NCI-H345 treated with DMSO at 0.1 percent for 48 hours (cell line): Measurements from ENCODE around the gene SRGAP2B.
"Not testable (repeated sequence)": the region's sequence is repeated elsewhere in the genome, so short reads cannot be mapped to it uniquely, and the experiment has no call there.

Experiments
- DNase-seq: peaks from one replicate; lab custom pipeline; 2025; ENCODE audit not compliant: unreplicated experiment; lab: John Stamatoyannopoulos, UW

Gene SRGAP2B

DNA sequence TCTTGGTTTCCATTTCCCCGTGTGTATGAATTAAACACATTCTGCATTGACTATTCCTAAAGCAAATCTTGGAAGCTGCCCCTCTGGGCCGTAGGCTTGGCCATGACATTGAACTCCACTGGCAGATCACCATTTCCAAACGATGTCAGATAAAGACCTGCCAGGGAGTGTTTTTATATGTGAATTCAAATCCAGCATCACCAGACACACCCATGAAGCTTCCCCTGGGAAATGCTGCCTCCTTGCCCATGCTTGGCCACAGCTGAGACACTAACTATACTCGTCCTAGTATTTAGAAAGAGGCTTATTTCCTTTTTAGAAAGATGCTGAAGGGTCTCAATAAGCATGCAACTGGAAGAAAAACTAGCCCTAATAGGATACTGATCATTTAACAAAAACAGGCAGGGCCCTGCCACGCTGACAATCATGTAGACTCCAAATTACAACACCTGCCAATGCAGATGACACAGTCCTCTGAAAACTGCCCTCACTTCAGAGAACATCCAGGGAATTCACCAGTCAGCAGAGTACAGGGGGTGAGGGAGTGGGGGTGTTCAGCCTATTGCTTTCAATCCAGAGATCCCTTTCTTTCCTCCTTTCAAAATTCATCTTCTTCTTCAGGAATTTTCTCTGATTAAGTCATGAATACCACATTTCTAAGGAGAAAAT, 94.9 kb downstream of the SRGAP2B start:
- not testable (repeated sequence) for DNase-seq

DNA sequence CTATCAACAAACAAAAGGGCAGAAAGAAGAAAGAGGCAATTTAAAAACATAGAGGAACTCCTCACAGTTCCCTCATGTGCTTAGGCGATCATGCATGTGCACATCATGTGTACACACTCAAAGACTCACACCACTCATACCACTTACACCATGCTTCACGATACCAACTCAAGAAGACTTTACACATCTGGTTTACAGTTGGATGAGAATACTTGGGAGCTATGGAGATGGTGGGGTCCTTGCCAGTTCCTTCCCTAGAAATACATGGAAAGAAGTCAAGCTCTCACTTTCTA, 96.2 kb downstream of the SRGAP2B start:
- not testable (repeated sequence) for DNase-seq

DNA sequence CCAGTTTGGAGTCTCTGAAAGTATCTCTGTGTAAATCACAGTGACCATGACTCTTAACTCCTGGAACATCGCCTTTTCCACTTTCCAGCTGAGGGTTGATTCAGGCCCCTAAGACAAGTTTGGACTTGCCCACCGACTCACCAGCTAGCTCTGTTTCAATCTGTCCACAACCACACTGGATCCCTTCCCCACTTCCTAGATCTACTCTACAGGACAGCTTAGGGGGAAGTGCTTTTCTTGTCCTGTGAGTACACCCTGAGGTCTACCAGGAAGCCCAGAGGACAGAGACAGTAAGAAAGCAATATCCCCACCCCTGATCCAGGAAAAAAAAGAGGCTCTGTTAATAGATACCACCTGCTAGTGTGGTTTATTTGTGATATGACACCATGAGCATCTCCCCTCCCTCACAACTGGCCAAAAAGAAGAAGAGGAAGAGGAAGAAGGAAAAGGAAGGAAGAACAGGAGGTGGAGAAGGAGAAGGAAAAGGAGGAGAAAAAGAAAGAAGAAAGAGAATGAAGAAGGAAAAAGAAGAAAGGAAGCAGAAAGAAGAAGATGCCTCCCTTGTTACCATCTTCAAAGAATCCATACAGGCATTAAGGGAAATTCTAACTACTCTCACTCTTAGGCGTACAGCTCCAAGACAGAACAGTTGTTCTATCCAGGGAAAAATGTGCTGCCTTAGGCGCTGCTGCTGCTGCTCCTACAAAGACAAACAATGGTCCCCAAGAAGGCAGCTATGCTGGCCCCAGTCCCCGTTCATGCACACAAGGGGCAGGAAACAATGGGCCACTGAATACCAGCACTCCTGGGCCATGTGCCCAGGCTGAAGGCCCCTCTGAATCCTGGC, 96.8 kb downstream of the SRGAP2B start:
- not testable (repeated sequence) for DNase-seq

DNA sequence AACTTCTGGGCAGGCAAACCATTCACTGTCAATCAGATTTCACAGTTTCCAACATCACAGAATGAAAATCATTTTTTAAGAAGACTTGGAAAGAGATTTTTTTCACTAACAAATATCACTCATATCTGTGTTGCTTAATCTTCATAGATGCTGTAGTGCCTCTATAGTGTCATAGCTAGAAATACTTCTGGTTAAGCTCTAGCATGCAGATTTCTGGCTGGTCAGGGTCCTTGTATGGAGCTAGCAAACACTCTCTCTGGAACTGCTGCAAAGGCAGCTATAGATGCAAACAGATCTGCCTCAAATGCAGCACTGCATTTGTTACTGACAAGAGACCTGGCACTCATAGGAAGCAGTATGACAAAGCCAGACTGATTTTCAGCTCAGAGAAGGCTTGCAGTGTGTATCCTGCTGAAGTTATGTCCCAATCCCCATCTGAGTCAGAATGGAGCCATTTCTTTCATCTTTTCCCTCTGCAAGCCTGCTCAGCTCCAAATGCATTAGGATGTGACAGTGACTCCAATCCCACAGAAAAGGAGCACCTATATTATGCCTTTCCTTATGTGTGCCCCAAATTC, 99.2 kb downstream of the SRGAP2B start:
- DNase-seq, result not testable (repeated sequence)

DNA sequence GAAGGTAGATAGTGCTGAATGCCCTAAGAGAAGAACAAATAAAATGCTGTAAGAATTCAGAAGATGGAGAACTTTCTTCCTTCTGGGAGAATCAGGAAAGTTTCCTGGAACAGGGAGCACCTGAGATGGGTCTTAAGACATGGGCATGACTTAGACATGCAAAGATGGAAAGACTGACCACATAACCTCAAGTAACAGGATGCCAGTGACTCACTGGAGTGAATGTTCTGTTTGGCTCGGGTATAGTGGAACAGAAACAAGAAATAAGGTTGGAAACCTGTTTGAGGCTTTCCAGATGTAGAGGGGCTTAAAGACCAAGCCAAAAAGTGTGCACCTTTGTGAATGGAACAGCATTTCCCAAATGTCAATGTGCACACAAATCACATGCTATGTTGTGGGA, 102.2 kb downstream of the SRGAP2B start:
- not testable (repeated sequence) for DNase-seq

DNA sequence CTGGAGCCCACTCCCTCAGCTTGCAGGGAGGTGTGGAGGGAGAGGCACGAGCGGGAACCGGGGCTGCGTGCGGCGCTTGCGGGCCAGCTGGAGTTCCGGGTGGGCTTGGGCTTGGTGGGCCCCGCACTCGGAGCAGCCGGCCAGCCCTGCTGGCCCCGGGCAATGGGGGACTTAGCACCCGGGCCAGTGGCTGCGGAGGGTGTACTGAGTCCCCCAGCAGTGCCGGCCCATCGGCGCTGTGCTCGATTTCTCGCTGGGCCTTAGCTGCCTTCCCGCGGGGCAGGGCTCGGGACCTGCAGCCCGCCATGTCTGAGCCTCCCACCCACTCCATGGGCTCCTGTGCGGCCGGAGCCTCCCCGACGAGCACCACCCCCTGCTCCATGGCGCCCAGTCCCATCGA, 104.5 kb downstream of the SRGAP2B start:
- not testable (repeated sequence) for DNase-seq

DNA sequence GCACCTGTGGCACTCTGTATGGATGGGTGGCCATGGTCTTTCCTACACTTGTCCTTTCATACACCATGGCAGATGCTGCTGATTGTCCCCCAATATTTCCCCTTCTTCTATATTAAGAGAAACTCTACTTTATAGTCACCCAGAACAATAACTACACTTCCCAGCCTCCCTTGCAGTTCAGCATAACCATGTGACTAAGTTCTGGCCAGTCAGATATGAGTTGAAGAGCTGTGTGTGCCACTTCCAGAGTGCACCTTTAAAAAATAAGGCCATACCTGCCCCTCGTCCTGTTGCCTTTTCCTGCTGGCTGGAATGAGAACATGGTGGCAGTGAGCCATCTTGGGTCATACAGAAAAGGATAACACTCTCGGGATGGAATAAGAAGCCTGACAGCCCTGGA, 108.0 kb downstream of the SRGAP2B start:
- not testable (repeated sequence) for DNase-seq

DNA sequence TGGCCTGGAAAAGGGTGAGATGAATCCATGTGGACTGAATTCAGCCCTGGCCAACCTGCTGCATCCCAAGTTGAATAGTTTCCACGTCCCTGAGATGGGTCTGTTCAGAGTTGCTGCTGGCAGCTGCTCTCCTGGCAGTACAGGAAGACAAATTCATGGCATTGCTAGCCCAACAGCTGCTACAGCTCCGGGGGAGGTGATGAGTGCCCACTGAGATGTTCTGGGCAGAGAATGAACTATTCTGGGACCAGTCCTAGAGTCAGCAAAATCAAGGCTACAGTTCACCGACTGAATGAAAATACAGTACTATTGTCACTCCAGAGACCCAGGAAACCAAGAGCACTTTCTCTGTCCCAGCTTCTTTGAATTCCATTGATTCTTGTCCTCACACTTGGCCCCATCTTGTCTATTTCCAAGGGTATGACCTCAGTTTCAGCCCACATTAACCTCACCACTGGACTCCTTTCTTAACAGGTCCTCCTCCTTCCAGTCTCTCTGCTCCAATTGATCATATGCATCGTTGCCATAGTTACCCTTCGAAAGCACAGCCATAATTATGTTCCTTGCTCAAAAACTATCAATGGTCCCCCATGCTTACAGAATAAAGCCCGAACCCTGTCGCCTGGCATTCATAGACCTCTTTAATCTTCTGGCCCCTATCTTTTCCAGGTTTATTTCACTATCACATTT, 108.8 kb downstream of the SRGAP2B start:
- DNase-seq, result not testable (repeated sequence)

DNA sequence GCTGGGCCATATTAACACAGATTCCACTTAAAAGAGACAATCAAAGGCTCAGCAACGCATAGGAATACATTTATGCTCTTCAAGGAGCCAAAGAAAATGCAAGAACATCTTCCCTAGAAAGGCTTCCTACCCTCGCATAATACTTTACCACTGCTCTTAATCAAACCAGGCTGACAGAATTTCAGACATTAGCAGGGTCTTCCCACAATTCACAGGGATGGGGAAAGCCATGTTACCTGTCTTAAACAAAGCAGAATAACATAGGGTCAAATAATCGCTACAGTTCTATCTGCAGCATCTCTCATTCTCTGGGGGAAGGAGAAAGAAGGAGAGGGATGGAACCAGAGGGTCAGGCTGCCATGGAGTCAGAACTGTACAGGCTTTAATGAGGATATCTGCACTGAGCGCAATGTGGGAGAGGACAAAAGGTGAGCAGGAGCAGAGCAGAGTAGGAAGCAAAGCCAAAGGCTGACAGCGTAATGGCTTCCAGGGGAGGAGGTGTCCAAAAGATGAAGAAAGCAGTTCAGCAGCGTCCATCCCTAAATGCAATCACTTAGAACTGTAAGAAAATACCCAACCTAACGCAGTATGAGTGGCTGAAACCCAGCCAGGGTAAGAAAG, 109.5 kb downstream of the SRGAP2B start:
- not testable (repeated sequence) for DNase-seq

DNA sequence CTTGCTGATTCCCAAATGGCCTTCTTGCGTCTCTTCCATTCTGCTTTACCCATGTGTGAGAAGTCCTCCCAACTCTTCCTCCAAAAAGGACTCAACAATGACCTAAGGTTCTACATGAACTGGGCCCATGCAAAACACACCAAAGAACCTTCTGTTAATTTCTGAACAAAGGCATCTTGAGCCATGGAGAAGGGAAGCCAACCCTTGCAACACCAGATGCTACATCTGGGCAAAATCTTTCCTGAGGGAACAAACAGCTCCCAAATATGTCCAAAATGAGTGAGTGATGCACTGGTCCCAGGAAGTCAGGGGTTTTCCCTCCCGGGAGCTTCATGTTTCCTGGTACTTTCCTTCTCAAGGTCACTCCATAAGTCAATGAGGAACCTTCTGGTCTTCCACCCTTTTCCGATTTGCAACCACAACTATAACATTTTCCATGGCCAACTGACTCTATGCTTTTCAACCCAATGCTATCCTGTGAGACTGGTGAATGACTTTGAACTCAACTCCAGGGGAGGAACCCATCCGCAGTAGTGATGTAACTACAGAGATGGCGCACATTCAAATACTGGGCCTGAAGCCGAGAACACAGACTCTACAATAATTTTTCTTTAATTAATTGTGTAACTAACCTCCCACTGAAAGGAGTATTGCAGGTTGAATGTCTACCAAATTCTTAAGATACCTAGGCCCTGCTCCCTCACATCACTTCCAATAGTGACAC, 112.2 kb downstream of the SRGAP2B start:
- not testable (repeated sequence) for DNase-seq

DNA sequence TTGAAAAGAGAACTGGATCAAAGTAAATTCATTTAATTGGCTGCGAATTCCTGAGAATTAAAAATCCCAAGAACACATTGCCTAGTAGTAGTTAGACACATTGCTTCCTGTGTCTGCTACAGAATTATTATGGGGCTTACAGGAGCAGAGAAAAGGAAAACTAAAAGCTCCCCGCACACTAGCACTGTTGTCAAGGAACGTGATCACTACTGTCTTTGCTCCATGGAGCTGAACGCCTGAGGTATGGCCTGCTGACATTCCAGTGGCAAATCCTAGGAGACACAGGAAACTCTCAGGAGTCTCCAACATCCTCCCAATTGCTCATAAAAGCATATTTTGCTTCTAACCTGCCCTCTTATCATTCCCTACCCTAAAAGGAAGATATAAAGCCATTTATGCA, 114.0 kb downstream of the SRGAP2B start:
- not testable (repeated sequence) for DNase-seq

DNA sequence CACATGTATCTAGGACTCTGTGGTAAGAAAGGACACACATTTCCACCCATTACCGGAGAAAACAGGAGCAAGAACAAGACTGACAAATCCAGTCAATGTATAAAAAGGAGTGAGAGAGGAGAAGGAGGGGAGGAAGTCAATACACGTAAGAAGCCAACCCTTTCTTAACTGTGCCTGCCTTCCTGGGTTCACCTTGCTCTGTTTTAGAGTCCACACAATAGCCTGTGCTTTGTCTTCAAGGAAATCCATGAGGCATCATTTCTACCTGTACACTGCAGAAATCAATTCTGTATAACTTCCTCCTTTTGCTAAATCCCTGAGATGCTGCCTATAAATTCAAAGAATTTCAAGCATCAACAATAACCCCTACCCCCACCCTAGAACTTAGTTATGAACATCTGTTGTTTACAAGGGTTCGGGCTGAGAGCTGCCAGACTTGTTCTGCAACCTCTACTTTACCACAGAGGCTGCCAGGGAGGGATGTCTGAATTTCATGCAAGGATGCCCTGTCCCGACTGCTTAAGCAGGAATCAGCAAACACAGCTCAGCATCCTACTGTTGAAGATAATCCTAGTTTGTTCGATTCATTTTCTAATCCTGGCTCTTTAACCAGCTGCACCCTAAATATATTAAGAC, 115.0 kb downstream of the SRGAP2B start:
- DNase-seq, result not testable (repeated sequence)

DNA sequence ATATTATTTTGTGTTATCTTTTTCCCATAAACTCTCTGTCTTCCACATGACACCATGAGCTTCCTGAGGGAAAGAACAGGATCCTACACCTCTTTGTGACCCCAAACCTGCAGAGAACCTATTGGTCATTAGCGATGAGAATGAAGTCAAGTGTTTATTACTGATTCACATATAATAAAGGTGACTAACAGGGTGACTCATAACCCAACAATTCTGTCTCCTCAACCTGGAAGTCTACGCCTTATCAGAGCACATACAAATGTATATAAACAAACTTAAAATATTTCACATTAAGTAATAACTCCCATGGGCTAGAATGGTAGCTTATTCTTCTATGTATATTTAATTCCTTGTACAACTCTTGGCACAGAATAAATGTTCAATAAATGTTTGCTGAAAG, 117.3 kb downstream of the SRGAP2B start:
- DNase-seq, result not testable (repeated sequence)

DNA sequence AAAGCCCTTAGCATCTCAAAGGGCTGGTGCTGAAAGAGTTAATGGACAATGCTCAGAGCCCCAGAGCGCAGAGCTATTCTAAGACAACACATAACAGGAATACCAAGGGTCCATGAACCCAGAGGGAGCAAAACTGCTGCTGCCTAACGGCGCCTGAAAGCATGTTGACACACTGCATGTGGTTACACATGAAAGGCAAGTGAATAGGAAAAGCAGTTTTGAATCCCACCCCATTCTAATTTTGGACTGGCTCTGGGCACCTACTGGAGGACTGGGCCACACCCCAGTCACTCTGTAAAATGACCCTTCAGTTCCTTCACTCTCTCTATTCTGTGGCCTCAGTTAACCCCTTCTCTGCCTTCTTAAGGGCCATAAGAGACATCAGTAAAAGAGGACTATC, 123.2 kb downstream of the SRGAP2B start:
- not testable (repeated sequence) for DNase-seq

DNA sequence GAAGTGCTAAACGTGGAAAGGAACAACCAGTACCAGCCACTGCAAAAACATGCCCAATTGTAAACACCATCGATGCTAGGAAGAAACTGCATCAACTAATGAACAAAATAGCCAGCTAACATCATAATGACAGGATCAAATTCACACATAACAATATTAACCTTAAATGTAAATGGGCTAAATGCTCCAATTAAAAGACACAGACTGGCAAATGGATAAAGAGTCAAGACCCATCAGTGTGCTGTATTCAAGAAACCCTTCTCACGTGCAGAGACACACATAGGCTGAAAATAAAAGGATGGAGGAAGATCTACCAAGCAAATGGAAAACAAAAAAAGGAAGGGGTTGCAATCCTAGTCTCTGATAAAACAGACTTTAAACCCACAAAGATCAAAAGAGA, 128.6 kb downstream of the SRGAP2B start:
- DNase-seq, result not testable (repeated sequence)

DNA sequence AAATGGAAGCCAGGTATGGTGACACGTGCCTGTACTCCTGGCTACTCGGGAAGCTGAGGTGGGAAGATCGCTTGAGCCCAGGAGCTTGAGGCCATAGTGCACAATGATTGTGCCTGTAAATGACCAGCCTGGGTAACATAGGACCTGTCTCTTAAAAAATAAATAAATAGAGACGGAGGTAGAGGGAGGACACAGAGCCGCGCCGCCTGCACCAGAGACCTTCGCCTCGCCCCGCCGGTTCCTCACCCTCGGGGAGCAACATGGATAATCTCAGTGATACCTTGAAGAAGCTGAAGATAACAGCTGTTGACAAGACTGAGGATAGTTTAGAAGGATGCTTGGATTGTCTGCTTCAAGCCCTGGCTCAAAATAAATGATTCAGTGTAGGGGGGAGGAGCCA, 130.4 kb downstream of the SRGAP2B start:
- DNase-seq, result not testable (repeated sequence)

DNA sequence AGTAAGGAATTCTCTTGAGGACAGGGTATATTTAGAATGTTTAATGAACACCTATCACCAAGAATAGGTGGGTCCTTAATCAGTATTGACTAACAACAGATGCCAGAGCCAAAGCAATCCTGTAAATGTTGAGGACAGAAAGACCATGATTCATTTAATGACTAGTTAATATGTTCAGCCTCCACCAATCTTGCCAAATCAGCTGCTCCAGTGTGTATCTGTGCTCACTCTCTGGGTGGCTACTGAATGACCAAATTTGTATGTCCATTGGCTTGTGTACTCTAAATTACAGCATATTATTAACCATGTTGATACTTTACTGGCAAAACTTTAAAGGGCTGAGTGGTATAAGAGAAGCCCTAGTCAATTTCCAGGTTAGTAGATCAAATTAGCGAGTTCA, 130.9 kb downstream of the SRGAP2B start:
- DNase-seq, result not testable (repeated sequence)

DNA sequence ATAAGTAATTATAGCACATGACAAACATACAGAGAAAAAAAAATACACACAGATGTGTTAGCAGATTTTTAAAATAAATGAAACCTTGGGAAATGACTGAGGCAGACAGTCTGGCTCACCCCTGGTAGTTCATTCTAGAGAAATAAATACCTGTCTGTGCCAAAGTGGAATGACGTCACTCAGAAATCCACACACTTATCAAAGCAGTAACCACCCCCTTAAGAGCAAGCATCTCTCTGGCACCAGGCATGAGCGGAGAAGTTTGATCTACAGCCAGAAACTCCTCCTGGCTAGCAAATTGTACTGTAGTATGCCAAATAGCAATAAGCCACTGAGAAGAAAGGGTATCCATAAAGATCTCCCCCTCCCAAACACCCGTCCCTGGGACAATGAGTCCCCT, 131.6 kb downstream of the SRGAP2B start:
- DNase-seq, result not testable (repeated sequence)

DNA sequence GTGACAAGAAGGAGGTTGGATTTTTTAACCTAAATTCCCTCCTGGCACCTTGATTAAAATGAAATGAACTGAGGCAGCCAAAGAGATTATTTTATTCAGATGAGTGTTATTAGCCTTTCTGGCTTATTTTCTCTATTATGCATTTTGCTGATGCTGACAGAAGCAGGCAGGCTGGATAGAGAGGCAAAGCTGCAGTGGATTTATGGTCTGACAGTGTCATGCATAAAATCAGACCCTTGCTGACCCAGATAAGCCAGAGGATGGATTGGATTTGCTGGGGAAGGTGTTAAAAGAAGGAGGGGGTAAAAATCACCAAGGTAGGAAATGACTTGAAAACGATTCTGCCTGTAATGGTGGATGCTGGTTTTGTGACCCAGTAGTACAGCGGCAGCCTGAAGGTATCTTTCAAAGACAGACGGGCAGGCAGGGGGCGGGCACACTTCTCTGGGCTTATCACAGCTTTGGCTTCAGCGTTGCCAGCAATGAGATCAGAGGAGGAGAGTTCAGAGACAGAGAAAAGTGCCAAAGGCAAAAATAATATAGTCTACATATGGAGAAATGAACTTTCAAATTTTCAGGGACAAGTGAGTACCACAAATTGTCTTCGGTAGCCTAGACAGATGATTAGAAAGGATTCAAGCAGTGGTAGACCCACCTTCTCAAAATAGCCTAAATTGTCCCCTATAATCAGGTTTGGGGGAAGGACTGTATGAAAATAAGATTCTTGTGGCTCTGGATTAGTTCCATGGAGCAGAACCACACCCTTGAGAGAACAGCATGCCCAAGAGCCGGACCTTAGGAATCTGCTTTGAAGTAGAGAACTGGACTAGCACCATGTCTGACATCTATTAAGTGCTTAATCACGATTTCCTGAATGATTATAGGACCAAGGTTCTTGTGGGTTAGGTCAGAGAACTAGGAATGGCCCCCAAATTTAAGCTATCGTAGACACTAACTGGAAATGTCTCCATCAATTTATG, 133.2 kb downstream of the SRGAP2B start:
- not testable (repeated sequence) for DNase-seq
